Heart left ventricle (tissue), 16 donors: ENCODE data around the gene CYP2S1. TPM values are rescaled to one million over a fixed set of nuclear protein-coding genes. Genes with fewer than 3 reads are reported as not detected.
"Not testable (repeated sequence)": the region's sequence is repeated elsewhere in the genome, so short reads cannot be mapped to it uniquely, and the experiment has no call there.

Experiments used
- ATAC-seq, 4 donors: fragments of 200-7000 bp; cut with Tn5 transposase; one replicate each; pipeline ENCODE4 v1.9.1; 2020 to 2022; ENCODE audit warnings: moderate library complexity in 4 of 4, mild to moderate bottlenecking in 3 of 4, moderate number of reproducible peaks in 1 of 4
- DNase-seq, 5 donors: peaks; one replicate each; pipeline ENCODE4 v3.0.0-alpha.2; 2020
- H3K27ac ChIP-seq, 12 donors: fragments of 200-600 bp; sonication (generic) in 4 of 12; one replicate each; pipeline versions ENCODE4 v1.5.0 to v1.8.0; 2016 to 2022; ENCODE audit warnings: mild to moderate bottlenecking in 2 of 12
- H3K27me3 ChIP-seq, 9 donors: fragments of 200-600 bp; sonication (generic) in 2 of 9; one replicate each; pipeline versions ENCODE4 v1.5.1 to v1.8.0; 2016 to 2022; ENCODE audit warnings: mild to moderate bottlenecking in 3 of 9
- H3K36me3 ChIP-seq, 9 donors: fragments of 200-600 bp; sonication (generic) in 2 of 9; one replicate each; pipeline versions ENCODE4 v1.5.0 to v1.8.0; 2018 to 2022; ENCODE audit warnings: mild to moderate bottlenecking in 2 of 9
- H3K4me1 ChIP-seq, 12 donors: fragments of 200-600 bp; sonication (generic) in 4 of 12; one replicate each; pipeline versions ENCODE4 v1.5.0 to v1.8.0; 2016 to 2022; ENCODE audit warnings: mild to moderate bottlenecking in 3 of 12
- H3K4me3 ChIP-seq, 12 donors: fragments of 200-600 bp; sonication (generic) in 4 of 12; one replicate each; pipeline versions ENCODE4 v1.5.0 to v1.8.0; 2017 to 2022; ENCODE audit warnings: mild to moderate bottlenecking in 9 of 12, moderate library complexity in 4 of 12
- H3K9me3 ChIP-seq, 12 donors: fragments of 200-600 bp; sonication (generic) in 4 of 12; one replicate each; pipeline versions ENCODE4 v1.5.0 to v1.8.0; 2016 to 2022; ENCODE audit warnings: mild to moderate bottlenecking in 1 of 12
- POLR2A ChIP-seq, 2 donors: fragments of 450-650 bp; IDR thresholded peaks; one replicate each; pipeline ENCODE4 v1.6.1; 2017; ENCODE audit warnings: antibody characterized with exemption in 2 of 2, mild to moderate bottlenecking in 2 of 2, moderate library complexity in 2 of 2
- WGBS, 4 donors: extraction: QIAGEN DNeasy Blood & Tissue Kit in 2 of 4; methylation state at CpG; one replicate each; pipeline versions ENCODE4 v1.1.5 to v1.1.7; 2013 to 2018; 5-methylcytosine and 5-hydroxymethylcytosine counted together
- intact Hi-C, 10 donors: fragments of 100-400 bp; cut with DNase I; formaldehyde crosslinking; loops; one replicate each; pipeline versions ENCODE4 v1.11.1 to v1.14.2; 2022
- long read RNA-seq, 3 donors: library from polyadenylated mRNA; unstranded; transcript quantifications; one replicate each; pipeline ENCODE4 v2.0.0, GENCODE V29; 2020 to 2021
- polyA plus RNA-seq, 2 donors: library from polyadenylated mRNA; stranded (reverse); fragments of 200-250 nt; gene quantifications; one replicate each; pipeline ENCODE4 v1.2.3, GENCODE V29; 2013
- total RNA-seq, 9 donors: library from RNA; depleted of rRNA in 2 of 9; stranded (reverse); fragments of >200 nt in 2 of 9; fragmentation: NEBNext Ultra II Directional in 3 of 9; extraction: Animal tissue kit (Norgen Biotek cat#: 25700) in 3 of 9; gene quantifications; one replicate each; pipeline versions ENCODE4 v1.1.0 to v1.2.4, GENCODE V29; 2016 to 2023
- TF ChIP-seq, protein P1 (sequence below), 12 donors: fragments of 200-600 bp; sonication (generic) in 4 of 12; IDR thresholded peaks; one replicate each; pipeline versions ENCODE4 v1.5.0 to v1.8.0; 2018 to 2022; ENCODE audit warnings: antibody characterized with exemption in 12 of 12, mild to moderate bottlenecking in 5 of 12
- donor health status: ischemic (EF 13 %, LVEDD 7.1; RV severe dilation, severe dysfunction).
- donor health status: healthy with polysubstance abuse.
- donor health status: DM: no; HTN: yes; CAD: no.
- donor health status: DM: no; HTN: no; CAD: no.
- donor health status: ischemic (EF 25% LVEDD 6.9; RV normal size, moderate dysfunction).
- donor health status: ischemic (EF 25% LVEDD 5.7; RV mildly dilated, moderate dysfunction).
- donor health status: healthy.
- donor health status: DM: yes; HTN: yes; CAD: no.
- donor health status: ischemic (EF 35%, LVEDD 5.7; RV mildly dilated, moderate dysfunction).
- donor health status: nonischemic (EF 11% LVEDD 7.7; RV severe dilation, severe dysfunction).
- donor health status: DM: yes; HTN: yes; CAD: no.
- donor health status: PGD.
- donor health status: ischemic (EF 29% LVEDD 5.4; RV normal size, mild dysfunction).
- donor health status: nonischemic (EF 23%, LVEDD 6.1; RV moderate dilation, normal function).

The CYP2S1 gene, protein sequence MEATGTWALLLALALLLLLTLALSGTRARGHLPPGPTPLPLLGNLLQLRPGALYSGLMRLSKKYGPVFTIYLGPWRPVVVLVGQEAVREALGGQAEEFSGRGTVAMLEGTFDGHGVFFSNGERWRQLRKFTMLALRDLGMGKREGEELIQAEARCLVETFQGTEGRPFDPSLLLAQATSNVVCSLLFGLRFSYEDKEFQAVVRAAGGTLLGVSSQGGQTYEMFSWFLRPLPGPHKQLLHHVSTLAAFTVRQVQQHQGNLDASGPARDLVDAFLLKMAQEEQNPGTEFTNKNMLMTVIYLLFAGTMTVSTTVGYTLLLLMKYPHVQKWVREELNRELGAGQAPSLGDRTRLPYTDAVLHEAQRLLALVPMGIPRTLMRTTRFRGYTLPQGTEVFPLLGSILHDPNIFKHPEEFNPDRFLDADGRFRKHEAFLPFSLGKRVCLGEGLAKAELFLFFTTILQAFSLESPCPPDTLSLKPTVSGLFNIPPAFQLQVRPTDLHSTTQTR
- total RNA-seq, result 1 to 10 TPM in 2 of 9 donors, under 1 TPM in 7; 0.18 to 3.8 (median 0.37) TPM
- under 1 TPM; 0.11 to 0.35 TPM for polyA plus RNA-seq
- long read RNA-seq, donor 1, result 0 reads
- long read RNA-seq, donor 2, result 0 reads
- long read RNA-seq, donor 3, result 0 reads

GRCh38 chr19:41192574-41193429 is at the start of gene CYP2S1:
TSS of gene CYP2S1 (plus strand) at chr19:41193219. CDS start at chr19:41193265, 46 bp downstream.
- intact Hi-C loops, result no loop called here
- TF ChIP-seq POLR2A (IDR thresholded peaks at IDR 0.05), result no peak
- TF ChIP-seq, protein P1, sequence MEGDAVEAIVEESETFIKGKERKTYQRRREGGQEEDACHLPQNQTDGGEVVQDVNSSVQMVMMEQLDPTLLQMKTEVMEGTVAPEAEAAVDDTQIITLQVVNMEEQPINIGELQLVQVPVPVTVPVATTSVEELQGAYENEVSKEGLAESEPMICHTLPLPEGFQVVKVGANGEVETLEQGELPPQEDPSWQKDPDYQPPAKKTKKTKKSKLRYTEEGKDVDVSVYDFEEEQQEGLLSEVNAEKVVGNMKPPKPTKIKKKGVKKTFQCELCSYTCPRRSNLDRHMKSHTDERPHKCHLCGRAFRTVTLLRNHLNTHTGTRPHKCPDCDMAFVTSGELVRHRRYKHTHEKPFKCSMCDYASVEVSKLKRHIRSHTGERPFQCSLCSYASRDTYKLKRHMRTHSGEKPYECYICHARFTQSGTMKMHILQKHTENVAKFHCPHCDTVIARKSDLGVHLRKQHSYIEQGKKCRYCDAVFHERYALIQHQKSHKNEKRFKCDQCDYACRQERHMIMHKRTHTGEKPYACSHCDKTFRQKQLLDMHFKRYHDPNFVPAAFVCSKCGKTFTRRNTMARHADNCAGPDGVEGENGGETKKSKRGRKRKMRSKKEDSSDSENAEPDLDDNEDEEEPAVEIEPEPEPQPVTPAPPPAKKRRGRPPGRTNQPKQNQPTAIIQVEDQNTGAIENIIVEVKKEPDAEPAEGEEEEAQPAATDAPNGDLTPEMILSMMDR (IDR thresholded peaks at IDR 0.05), result no peak
- Histone ChIP-seq H3K9me3 (no peaks in the 10 kb centered on the region), H3K4me1 (peaks cover 0 to 21% (median 0%) of the 10 kb centered on the region in 12 donors), H3K27me3 (peaks cover 13 to 66% (median 27%) of the 10 kb centered on the region in 9 donors), H3K36me3 (no peaks in the 10 kb centered on the region), H3K27ac (no peak within 1 kb of the TSS), H3K4me3 (peak within 1 kb of the TSS in 8 of 12 donors; percentile 12 to 51 (median 26))
- peak in 2 of 4 donors; percentile 40 to 54 for ATAC-seq
- peak in 1 of 5 donors; percentile 51 for DNase-seq
- WGBS, 4 donors, result 4 to 6% (median 5%) methylated on average over 46 to 58 of the region's 58 CpGs

GRCh38 chr19:41144403-41144802 is 48.6 kb upstream of the CYP2S1 start:
- ATAC-seq, result peak; percentile 47 to 80 (median 73)
- Histone ChIP-seq H3K4me3 (no peak overlapping the region), H3K9me3 (no peaks in the 10 kb centered on the region), H3K36me3 (no peaks in the 10 kb centered on the region), H3K4me1 (no peaks in the 10 kb centered on the region), H3K27ac (no peak overlapping the region), H3K27me3 (peaks cover 0 to 20% (median 4%) of the 10 kb centered on the region in 9 donors)
- TF ChIP-seq, protein P1 (IDR thresholded peaks at IDR 0.05), result peak; percentile 69 to 83 (median 78)
- TF ChIP-seq POLR2A (IDR thresholded peaks at IDR 0.05), result no peak
- WGBS, 4 donors, result 21 to 35% (median 27%) methylated on average over 7 of the region's 7 CpGs
- intact Hi-C loops, result loop anchor here (1.0 to 10.0 kb wide), 9 partner anchors 167 to 482 kb away; no protein-coding TSS in a partner anchor
- DNase-seq, result peak; percentile 70 to 84 (median 73)

DNA sequence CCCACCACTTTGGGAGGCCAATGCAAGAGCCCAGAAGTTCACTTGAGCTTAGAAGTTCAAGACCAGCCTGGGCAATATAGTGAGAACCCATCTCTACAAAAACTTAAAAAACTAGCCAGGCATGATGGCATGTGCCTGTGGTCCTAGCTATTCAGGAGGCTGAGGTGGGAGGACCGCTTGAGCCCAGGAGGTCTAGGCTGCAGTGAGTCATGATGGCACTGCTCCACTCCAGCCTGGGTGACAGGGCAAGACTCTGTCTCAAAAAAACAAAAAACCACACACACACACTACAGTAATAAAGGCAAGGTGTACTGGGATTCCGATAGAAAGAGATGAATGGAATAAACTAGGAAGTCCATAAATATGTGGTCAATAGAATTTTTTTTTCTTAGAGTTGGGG is 43.2 kb upstream of the CYP2S1 start:
- intact Hi-C loops, result loop anchor here in 2 of 10 donors (10.0 kb wide), 2 partner anchors 175 to 485 kb away; no protein-coding TSS in a partner anchor
- WGBS, 4 donors, result 92 to 96% (median 93%) methylated on average over 2 of the region's 2 CpGs
- H3K4me3 ChIP-seq, result no peak overlapping the region
- ATAC-seq (no peak), DNase-seq (no peak)
- no peaks in the 10 kb centered on the region for H3K9me3 ChIP-seq
- H3K36me3 ChIP-seq, result no peaks in the 10 kb centered on the region
- H3K27ac ChIP-seq, result no peak overlapping the region
- no peaks in the 10 kb centered on the region for H3K4me1 ChIP-seq
- TF ChIP-seq, protein P1 (IDR thresholded peaks at IDR 0.05), result no peak
- no peak for TF ChIP-seq POLR2A (IDR thresholded peaks at IDR 0.05)
- peaks cover 0 to 26% (median 4%) of the 10 kb centered on the region in 9 donors for H3K27me3 ChIP-seq

GRCh38 chr19:41150986-41151385 is 42.0 kb upstream of the CYP2S1 start:
- WGBS, 4 donors, result 81 to 86% (median 83%) methylated on average over 7 of the region's 7 CpGs
- H3K4me3 ChIP-seq, DNase-seq, H3K9me3 ChIP-seq, H3K36me3 ChIP-seq, ATAC-seq, intact Hi-C loops, H3K27ac ChIP-seq, H3K4me1 ChIP-seq: not testable (repeated sequence)
- H3K27me3 ChIP-seq, result peaks cover 0 to 26% (median 4%) of the 10 kb centered on the region in 9 donors
